GM19372 (cell line): Measurements from ENCODE around the gene LRRC46.

Experiments
- ATAC-seq: cut with Tn5 transposase; IDR thresholded peaks from one replicate; pipeline ENCODE4 v1.9.1; 2021; ENCODE audit warnings: mild to moderate bottlenecking, low read depth, moderate library complexity; ENCODE audit not compliant: unreplicated experiment

The LRRC46 gene

GRCh38 chr17:47808830-47809480, 22.5 kb upstream of the LRRC46 start:
- no peak for ATAC-seq

GRCh38 chr17:47810200-47810821, 21.2 kb upstream of the LRRC46 start:
- no peak for ATAC-seq

- ATAC-seq, result no peak
Observed at GRCh38 chr17:47810901-47811635, 20.4 kb upstream of the LRRC46 start.

GRCh38 chr17:47811709-47812108, 19.8 kb upstream of the LRRC46 start:
- no peak for ATAC-seq

GRCh38 chr17:47812146-47812920, 19.1 kb upstream of the LRRC46 start:
- no peak for ATAC-seq

GRCh38 chr17:47813077-47813476, 18.4 kb upstream of the LRRC46 start:
- ATAC-seq, result no peak

GRCh38 chr17:47813512-47814031, 17.9 kb upstream of the LRRC46 start:
- no peak for ATAC-seq

- ATAC-seq, result no peak
Observed at GRCh38 chr17:47815106-47815918, 16.2 kb upstream of the LRRC46 start.

GRCh38 chr17:47816111-47816735, 15.2 kb upstream of the LRRC46 start:
- no peak for ATAC-seq

GRCh38 chr17:47816947-47817346, 14.5 kb upstream of the LRRC46 start:
- ATAC-seq, result no peak

- no peak for ATAC-seq
Observed at GRCh38 chr17:47818002-47818695, 13.3 kb upstream of the LRRC46 start.

- no peak for ATAC-seq
Observed at GRCh38 chr17:47819475-47819874, 12.0 kb upstream of the LRRC46 start.

GRCh38 chr17:47820033-47820789, 11.3 kb upstream of the LRRC46 start:
- no peak for ATAC-seq

- no peak for ATAC-seq
Observed at GRCh38 chr17:47821031-47821423, 10.4 kb upstream of the LRRC46 start.

- ATAC-seq, result peak; percentile 81
Observed at GRCh38 chr17:47821424-47822391, 9.8 kb upstream of the LRRC46 start, which contains the start of gene OSBPL7. Gene OSBPL7 (minus strand): TSS chr17:47821794. CDS start chr17:47820278, 1,516 bp downstream.

GRCh38 chr17:47822785-47823184, 8.7 kb upstream of the LRRC46 start:
- ATAC-seq, result no peak

GRCh38 chr17:47823519-47823918, 8.0 kb upstream of the LRRC46 start:
- ATAC-seq, result no peak
